GM18520 (cell line): Measurements from ENCODE around the gene CYBRD1.
A peak's percentile ranks its signal among the peaks of the same experiment; 100 is the strongest.

Experiments
- ATAC-seq: cut with Tn5 transposase; IDR thresholded peaks from one replicate; pipeline ENCODE4 v1.9.1; 2021; ENCODE audit not compliant: unreplicated experiment

CYBRD1 gene

GRCh38 chr2:171598713-171599319 lies 76.5 kb downstream of the CYBRD1 start:
- peak; percentile 77 for ATAC-seq

GRCh38 chr2:171600126-171600525 lies 77.9 kb downstream of the CYBRD1 start:
- ATAC-seq = no peak

GRCh38 chr2:171602352-171602751 lies 80.1 kb downstream of the CYBRD1 start:
- no peak for ATAC-seq
